Measurements from ENCODE around the gene IL17RE.
"Not testable (repeated sequence)": the region's sequence is repeated elsewhere in the genome, so short reads cannot be mapped to it uniquely, and the experiment has no call there.

GRCh38 chr3:9900965-9901415 is 1.7 kb upstream of the IL17RE start:
- not testable (repeated sequence) for TF ChIP-seq CTCF (conservative IDR thresholded peaks at IDR 0.05; ENCODE audit: low read depth, low read length); EZH2 (IDR thresholded peaks at IDR 0.05; ENCODE audit: borderline replicate concordance, low read depth, low read length, poor library complexity, severe bottlenecking)
